CD4-positive, alpha-beta memory T cell (primary cell): ENCODE results near the gene ROBO1. TPM values are rescaled to one million over a fixed set of nuclear protein-coding genes. Genes with fewer than 3 reads are reported as not detected.

Experiments used
- CTCF ChIA-PET: fragments of 350-600 bp; sonication (Branson Sonifier 250); formaldehyde crosslinking; loops from one replicate; lab custom pipeline; 2021; ENCODE audit warnings: inconsistent platforms; ENCODE audit not compliant: partially characterized antibody; lab: Charles Lee
- POLR2A ChIA-PET: fragments of 350-600 bp; sonication (Branson Sonifier 250); formaldehyde crosslinking; loops from one replicate; lab custom pipeline; 2021; ENCODE audit not compliant: partially characterized antibody; lab: Charles Lee
- DNase-seq, 5 donors: peaks; one replicate each; pipeline versions ENCODE4 v3.0.0 to v3.0.0-alpha.2; 2020 to 2022; ENCODE audit warnings: mixed read lengths in 1 of 5
- H3K27ac ChIP-seq: one replicate; pipeline ENCODE4 v1.7.0; 2013; ENCODE audit warnings: low read depth, low read length
- H3K27me3 ChIP-seq: 2 replicates; pipeline ENCODE4 v1.7.0; 2013; ENCODE audit warnings: mild to moderate bottlenecking, low read length, moderate library complexity; ENCODE audit not compliant: insufficient read depth
- H3K36me3 ChIP-seq: 2 replicates; pipeline ENCODE4 v1.7.0; 2013; ENCODE audit warnings: mild to moderate bottlenecking, low read length, moderate library complexity; ENCODE audit not compliant: insufficient read depth
- H3K4me1 ChIP-seq: 2 replicates; pipeline ENCODE4 v1.7.0; 2013; ENCODE audit warnings: mild to moderate bottlenecking, low read length, moderate library complexity; ENCODE audit not compliant: insufficient read depth
- H3K4me3 ChIP-seq, 2 donors: one replicate each; pipeline ENCODE4 v1.7.0; 2013; ENCODE audit warnings: low read length in 2 of 2, mild to moderate bottlenecking in 1 of 2
- H3K9me3 ChIP-seq, 2 donors: one replicate each; pipeline ENCODE4 v1.7.0; 2013; ENCODE audit warnings: low read length in 2 of 2, control low read depth in 1 of 2; ENCODE audit not compliant: control insufficient read depth in 1 of 2
- H3K27ac Mint-ChIP-seq, 7 donors: one replicate each; pipeline ENCODE4 v1.8.0; 2020 to 2021; ENCODE audit warnings: mixed read lengths in 7 of 7, mild to moderate bottlenecking in 6 of 7, inconsistent platforms in 3 of 7, moderate library complexity in 3 of 7
- H3K27me3 Mint-ChIP-seq, 2 donors: one replicate each; pipeline ENCODE4 v1.8.0; 2020 to 2021; ENCODE audit warnings: mixed read lengths in 2 of 2
- H3K36me3 Mint-ChIP-seq, 2 donors: one replicate each; pipeline ENCODE4 v1.8.0; 2020 to 2021; ENCODE audit warnings: mixed read lengths in 2 of 2, inconsistent platforms in 1 of 2, mild to moderate bottlenecking in 1 of 2
- H3K4me1 Mint-ChIP-seq, 4 donors: one replicate each; pipeline ENCODE4 v1.8.0; 2020 to 2021; ENCODE audit warnings: mixed read lengths in 4 of 4, mild to moderate bottlenecking in 1 of 4
- H3K4me3 Mint-ChIP-seq, 8 donors: one replicate each; pipeline ENCODE4 v1.8.0; 2020 to 2021; ENCODE audit warnings: mixed read lengths in 8 of 8, mild to moderate bottlenecking in 7 of 8, moderate library complexity in 6 of 8, inconsistent platforms in 3 of 8
- H3K9me3 Mint-ChIP-seq, 8 donors: one replicate each; pipeline ENCODE4 v1.8.0; 2020 to 2021; ENCODE audit warnings: mixed read lengths in 8 of 8, mild to moderate bottlenecking in 5 of 8, inconsistent platforms in 3 of 8, moderate library complexity in 1 of 8
- intact Hi-C: fragments of 100-400 bp; cut with micrococcal nuclease; formaldehyde crosslinking; loops from one replicate; pipeline ENCODE4 v1.15.1; 2023
- polyA plus RNA-seq, 2 donors: library from polyadenylated mRNA; unstranded; fragments of 300-500 nt; fragmentation: Illumina TruSeq; gene quantifications; one replicate each; pipeline ENCODE4 v1.2.3, GENCODE V29; 2021
- total RNA-seq, 2 experiments: library from RNA; stranded (reverse); gene quantifications; one replicate each; pipeline ENCODE4 v1.2.3, GENCODE V29; 2021

Gene ROBO1
- total and polyA plus RNA-seq, 4 experiments from 2014 or later: not detected

DNA sequence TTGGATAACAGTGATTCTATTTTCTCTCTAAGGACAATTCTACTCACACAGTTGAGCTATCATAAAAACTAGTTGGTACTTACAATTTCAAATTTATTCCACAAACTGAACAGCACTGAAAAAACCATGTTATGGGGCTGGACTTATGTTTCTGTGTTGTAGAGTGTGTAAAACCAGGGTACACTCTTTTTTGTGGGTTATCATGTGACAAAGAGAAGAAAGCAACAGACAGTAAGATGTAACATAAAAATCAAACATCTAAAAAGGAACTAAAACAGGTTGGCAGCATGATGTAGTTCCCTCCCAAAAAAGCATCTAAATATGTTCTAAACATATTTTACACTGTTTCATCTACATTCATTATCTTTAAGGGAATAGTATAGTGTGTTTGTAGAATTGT is 757.9 kb downstream of the ROBO1 start:
- H3K36me3 ChIP-seq: no peaks in the 10 kb centered on the region
- ChIA-PET POLR2A (no interaction called here), CTCF (no interaction called here)
- Mint-ChIP-seq H3K27me3 (no peaks in the 10 kb centered on the region), H3K36me3 (no peaks in the 10 kb centered on the region), H3K9me3 (peaks cover 0 to 23% (median 4%) of the 10 kb centered on the region in 8 donors), H3K27ac (no peak overlapping the region), H3K4me3 (no peak overlapping the region), H3K4me1 (no peaks in the 10 kb centered on the region)
- H3K4me1 ChIP-seq: no peaks in the 10 kb centered on the region
- H3K27me3 ChIP-seq: no peaks in the 10 kb centered on the region
- DNase-seq: no peak
- no peak overlapping the region for H3K4me3 ChIP-seq
- no peaks in the 10 kb centered on the region for H3K9me3 ChIP-seq
- H3K27ac ChIP-seq: no peak overlapping the region
- intact Hi-C loops: no loop called here

- H3K9me3 Mint-ChIP-seq: peaks cover 0 to 9% (median 4%) of the 10 kb centered on the region in 8 donors
- no peaks in the 10 kb centered on the region for H3K36me3 ChIP-seq
- no peaks in the 10 kb centered on the region for H3K36me3 Mint-ChIP-seq
- H3K27ac Mint-ChIP-seq: no peak overlapping the region
- H3K4me3 ChIP-seq: no peak overlapping the region
- no peaks in the 10 kb centered on the region for H3K27me3 Mint-ChIP-seq
- no peak overlapping the region for H3K4me3 Mint-ChIP-seq
- no peak overlapping the region for H3K27ac ChIP-seq
- H3K4me1 Mint-ChIP-seq: no peaks in the 10 kb centered on the region
- no peak for DNase-seq
- H3K4me1 ChIP-seq: no peaks in the 10 kb centered on the region
- POLR2A ChIA-PET: no interaction called here
- intact Hi-C loops: no loop called here
- no peaks in the 10 kb centered on the region for H3K9me3 ChIP-seq
- CTCF ChIA-PET: no interaction called here
- no peaks in the 10 kb centered on the region for H3K27me3 ChIP-seq
These were observed 761.7 kb downstream of the ROBO1 start for GRCh38 chr3:79006077-79006476.

GRCh38 chr3:79005084-79005483 is 762.7 kb downstream of the ROBO1 start:
- ChIA-PET CTCF (no interaction called here), POLR2A (no interaction called here)
- no peaks in the 10 kb centered on the region for H3K36me3 ChIP-seq
- Mint-ChIP-seq H3K4me3 (no peak overlapping the region), H3K27me3 (no peaks in the 10 kb centered on the region), H3K36me3 (no peaks in the 10 kb centered on the region), H3K27ac (no peak overlapping the region), H3K4me1 (no peaks in the 10 kb centered on the region), H3K9me3 (peaks cover 0 to 14% (median 4%) of the 10 kb centered on the region in 8 donors)
- no peaks in the 10 kb centered on the region for H3K9me3 ChIP-seq
- intact Hi-C loops: no loop called here
- no peaks in the 10 kb centered on the region for H3K27me3 ChIP-seq
- H3K27ac ChIP-seq: no peak overlapping the region
- H3K4me1 ChIP-seq: no peaks in the 10 kb centered on the region
- no peak overlapping the region for H3K4me3 ChIP-seq
- no peak for DNase-seq

- intact Hi-C loops: no loop called here
- Histone ChIP-seq H3K4me1 (no peaks in the 10 kb centered on the region), H3K27me3 (no peaks in the 10 kb centered on the region), H3K9me3 (no peaks in the 10 kb centered on the region), H3K4me3 (no peak overlapping the region), H3K36me3 (no peaks in the 10 kb centered on the region), H3K27ac (no peak overlapping the region)
- POLR2A ChIA-PET: no interaction called here
- CTCF ChIA-PET: no interaction called here
- Mint-ChIP-seq H3K4me3 (no peak overlapping the region), H3K27ac (no peak overlapping the region), H3K4me1 (no peaks in the 10 kb centered on the region), H3K27me3 (no peaks in the 10 kb centered on the region), H3K9me3 (peaks cover 0 to 14% (median 9%) of the 10 kb centered on the region in 8 donors), H3K36me3 (no peaks in the 10 kb centered on the region)
- DNase-seq: no peak
These were observed 763.8 kb downstream of the ROBO1 start for GRCh38 chr3:79003994-79004393.

GRCh38 chr3:79002465-79003372 is 765.1 kb downstream of the ROBO1 start:
- Mint-ChIP-seq H3K27me3 (no peaks in the 10 kb centered on the region), H3K36me3 (no peaks in the 10 kb centered on the region), H3K4me3 (no peak overlapping the region), H3K27ac (no peak overlapping the region), H3K9me3 (peaks cover 0 to 18% (median 11%) of the 10 kb centered on the region in 8 donors), H3K4me1 (no peaks in the 10 kb centered on the region)
- Histone ChIP-seq H3K27ac (no peak overlapping the region), H3K4me1 (no peaks in the 10 kb centered on the region), H3K36me3 (no peaks in the 10 kb centered on the region), H3K9me3 (no peaks in the 10 kb centered on the region), H3K27me3 (no peaks in the 10 kb centered on the region), H3K4me3 (no peak overlapping the region)
- ChIA-PET POLR2A (no interaction called here), CTCF (no interaction called here)
- intact Hi-C loops: no loop called here
- no peak for DNase-seq

DNA sequence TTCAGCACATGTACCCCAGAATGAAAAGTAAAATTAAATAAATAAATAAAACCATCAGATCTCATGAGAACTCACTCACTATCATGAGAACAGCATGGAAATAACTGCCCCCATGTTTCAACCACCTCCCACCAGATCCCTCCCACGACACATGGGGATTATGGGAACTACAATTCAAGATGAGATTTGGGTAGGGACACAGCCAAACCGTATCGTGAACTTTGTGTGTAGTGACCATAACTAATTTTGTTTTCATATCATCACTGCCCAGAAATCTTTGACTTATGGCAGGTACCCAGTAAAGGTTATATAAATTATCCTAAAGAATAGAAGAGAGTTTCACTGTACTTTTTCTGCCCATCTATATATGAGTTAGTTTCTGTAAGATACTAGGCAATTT is 766.5 kb downstream of the ROBO1 start:
- Histone ChIP-seq H3K4me1 (no peaks in the 10 kb centered on the region), H3K27me3 (no peaks in the 10 kb centered on the region), H3K36me3 (no peaks in the 10 kb centered on the region), H3K4me3 (no peak overlapping the region), H3K27ac (no peak overlapping the region), H3K9me3 (no peaks in the 10 kb centered on the region)
- no peak overlapping the region for H3K4me3 Mint-ChIP-seq
- ChIA-PET POLR2A (no interaction called here), CTCF (no interaction called here)
- H3K36me3 Mint-ChIP-seq: no peaks in the 10 kb centered on the region
- DNase-seq: no peak
- no peak overlapping the region for H3K27ac Mint-ChIP-seq
- intact Hi-C loops: no loop called here
- H3K9me3 Mint-ChIP-seq: peaks cover 1 to 24% (median 13%) of the 10 kb centered on the region in 8 donors
- no peaks in the 10 kb centered on the region for H3K27me3 Mint-ChIP-seq
- no peaks in the 10 kb centered on the region for H3K4me1 Mint-ChIP-seq

DNA sequence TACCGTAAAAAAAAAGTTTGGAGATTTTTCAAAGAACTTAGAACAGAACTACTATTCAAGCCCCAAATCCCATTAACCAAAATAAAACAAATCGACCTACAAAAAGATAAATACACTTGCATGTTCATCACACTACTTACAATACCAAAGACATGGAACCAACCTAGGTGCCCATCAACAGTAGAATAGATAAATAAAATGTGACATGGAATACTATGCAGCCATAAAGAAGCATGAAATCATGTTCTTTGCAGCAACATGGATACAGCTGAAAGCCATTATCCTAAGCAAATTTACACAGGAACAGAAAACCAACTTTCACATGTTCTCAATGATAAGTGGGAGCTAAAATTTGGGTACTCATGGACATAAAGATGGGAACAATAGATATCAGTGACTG is 768.7 kb downstream of the ROBO1 start:
- Histone ChIP-seq H3K27ac (no peak overlapping the region), H3K4me3 (no peak overlapping the region), H3K27me3 (no peaks in the 10 kb centered on the region), H3K9me3 (no peaks in the 10 kb centered on the region), H3K4me1 (no peaks in the 10 kb centered on the region), H3K36me3 (no peaks in the 10 kb centered on the region)
- intact Hi-C loops: no loop called here
- Mint-ChIP-seq H3K36me3 (no peaks in the 10 kb centered on the region), H3K9me3 (peaks cover 5 to 23% (median 13%) of the 10 kb centered on the region in 8 donors), H3K4me3 (no peak overlapping the region), H3K27me3 (no peaks in the 10 kb centered on the region), H3K4me1 (no peaks in the 10 kb centered on the region), H3K27ac (no peak overlapping the region)
- POLR2A ChIA-PET: no interaction called here
- CTCF ChIA-PET: no interaction called here
- no peak for DNase-seq
